GM23338 (cell line): ENCODE measurements around the gene GTF3C5. TPM values are rescaled to one million over a fixed set of nuclear protein-coding genes. Genes with fewer than 3 reads are reported as not detected.

ENCODE experiments used
- ATAC-seq: fragments of 200-7000 bp; cut with Tn5 transposase; 3 replicates; pipeline ENCODE4 v1.9.1; 2020
- DNase-seq: peaks from one replicate; pipeline ENCODE4 v3.0.0-alpha.2; 2015; ENCODE audit warnings: low spot score
- H2AFZ ChIP-seq: fragments of 200-600 bp; sonication (generic); 2 replicates; pipeline ENCODE4 v1.8.0; 2016; ENCODE audit warnings: antibody characterized with exemption, mild to moderate bottlenecking, moderate library complexity
- H3F3A ChIP-seq: fragments of 200-600 bp; sonication (generic); replicated peaks from 2 replicates; pipeline ENCODE4 v1.8.0; 2017; ENCODE audit warnings: antibody characterized with exemption, mixed run types, low read depth
- H3K27ac ChIP-seq: fragments of 200-600 bp; sonication (generic); 2 replicates; pipeline ENCODE4 v1.6.1; 2016; ENCODE audit warnings: low read depth
- H3K27me3 ChIP-seq: fragments of 200-600 bp; sonication (generic); 2 replicates; pipeline ENCODE4 v1.8.0; 2016; ENCODE audit warnings: mild to moderate bottlenecking, mixed run types, moderate library complexity; ENCODE audit not compliant: insufficient read depth
- H3K36me3 ChIP-seq: fragments of 200-600 bp; sonication (generic); 2 replicates; pipeline ENCODE4 v1.8.0; 2016; ENCODE audit warnings: mild to moderate bottlenecking; ENCODE audit not compliant: insufficient read depth
- H3K4me1 ChIP-seq: fragments of 200-600 bp; sonication (generic); 2 replicates; pipeline ENCODE4 v1.8.0; 2016; ENCODE audit warnings: mild to moderate bottlenecking, moderate library complexity; ENCODE audit not compliant: insufficient read depth
- H3K4me2 ChIP-seq: fragments of 200-600 bp; sonication (generic); 2 replicates; pipeline ENCODE4 v1.7.1; 2017; ENCODE audit warnings: mixed run types
- H3K4me3 ChIP-seq: fragments of 200-600 bp; sonication (generic); 2 replicates; pipeline ENCODE4 v1.6.1; 2016; ENCODE audit warnings: mixed run types
- H3K79me2 ChIP-seq: fragments of 200-600 bp; sonication (generic); replicated peaks from 2 replicates; pipeline ENCODE4 v1.8.0; 2017; ENCODE audit warnings: mild to moderate bottlenecking; ENCODE audit not compliant: insufficient read depth
- H3K9me2 ChIP-seq: fragments of 200-600 bp; sonication (generic); 2 replicates; pipeline ENCODE4 v1.8.0; 2017; ENCODE audit not compliant: insufficient read depth
- H4K20me1 ChIP-seq: fragments of 200-600 bp; sonication (generic); replicated peaks from 2 replicates; pipeline ENCODE4 v1.8.0; 2017; ENCODE audit warnings: mild to moderate bottlenecking; ENCODE audit not compliant: insufficient read depth
- H3K27ac Mint-ChIP-seq: 2 replicates; pipeline ENCODE4 v1.8.0; 2020; ENCODE audit warnings: inconsistent platforms, mild to moderate bottlenecking, moderate library complexity, mixed read lengths
- H3K27me3 Mint-ChIP-seq: 3 replicates; pipeline ENCODE4 v1.8.0; 2022; ENCODE audit warnings: low read depth, mild to moderate bottlenecking, moderate library complexity, mixed read lengths, inconsistent platforms; ENCODE audit not compliant: insufficient read depth, poor library complexity
- H3K36me3 Mint-ChIP-seq: 3 replicates; pipeline ENCODE4 v1.8.0; 2021; ENCODE audit warnings: low read depth, mild to moderate bottlenecking, inconsistent platforms, moderate library complexity, mixed read lengths
- H3K4me1 Mint-ChIP-seq: 3 replicates; pipeline ENCODE4 v1.8.0; 2020; ENCODE audit warnings: mild to moderate bottlenecking, inconsistent platforms, mixed read lengths
- H3K4me3 Mint-ChIP-seq: 3 replicates; pipeline ENCODE4 v1.8.0; 2021; ENCODE audit warnings: moderate library complexity, mild to moderate bottlenecking, inconsistent platforms, mixed read lengths
- H3K9me3 Mint-ChIP-seq: 3 replicates; pipeline ENCODE4 v1.8.0; 2020; ENCODE audit warnings: moderate library complexity, mild to moderate bottlenecking, inconsistent platforms, mixed read lengths
- CREB1 ChIP-seq: fragments of 250-450 bp; sonication (Bioruptor Pico); IDR thresholded peaks from 2 replicates; pipeline ENCODE4 v1.5.0; 2020; ENCODE audit warnings: low read depth, mild to moderate bottlenecking, moderate library complexity
- EZH2 ChIP-seq: fragments of 200-600 bp; sonication (generic); IDR thresholded peaks from one replicate; pipeline ENCODE4 v1.8.0; 2017; ENCODE audit warnings: antibody characterized with exemption, mild to moderate bottlenecking, low read depth; ENCODE audit not compliant: unreplicated experiment
- EZH2phosphoT487 ChIP-seq: fragments of 200-600 bp; sonication (generic); IDR thresholded peaks from one replicate; pipeline ENCODE4 v1.8.1; 2018; ENCODE audit warnings: antibody characterized with exemption; ENCODE audit not compliant: unreplicated experiment
- JUNB ChIP-seq: IDR thresholded peaks from one replicate; pipeline ENCODE4 v1.6.1; 2016; ENCODE audit warnings: antibody characterized with exemption; ENCODE audit not compliant: unreplicated experiment
- STAT1 ChIP-seq: IDR thresholded peaks from one replicate; pipeline ENCODE4 v1.6.1; 2016; ENCODE audit warnings: antibody characterized with exemption; ENCODE audit not compliant: unreplicated experiment
- ZNF114 ChIP-seq: fragments of 250-450 bp; sonication (Bioruptor Pico); IDR thresholded peaks from 2 replicates; pipeline ENCODE4 v1.5.0; 2020; ENCODE audit warnings: mild to moderate bottlenecking, moderate library complexity
- ZNF331 ChIP-seq: fragments of 250-450 bp; sonication (Bioruptor Pico); IDR thresholded peaks from 2 replicates; pipeline ENCODE4 v1.5.0; 2020; ENCODE audit warnings: low read depth, mild to moderate bottlenecking, moderate library complexity
- polyA plus RNA-seq: library from polyadenylated mRNA; unstranded; fragments of >200 nt; fragmentation: Nextera tagmentation; extraction: Ambion mirVana; gene quantifications from 2 replicates; pipeline ENCODE4 v1.2.1, GENCODE V29; 2016
- total RNA-seq: library from RNA; depleted of rRNA; stranded (reverse); fragments of >200 nt; shearing (Covaris generic); gene quantifications from 2 replicates; pipeline ENCODE4 v1.2.3, GENCODE V29; 2014
- TF ChIP-seq, protein P1 (sequence below): IDR thresholded peaks from 2 replicates; pipeline ENCODE4 v1.6.1; 2016; ENCODE audit warnings: antibody characterized with exemption
- TF ChIP-seq, protein P2 (sequence below): IDR thresholded peaks from one replicate; pipeline ENCODE4 v1.6.1; 2018; ENCODE audit warnings: antibody characterized with exemption; ENCODE audit not compliant: unreplicated experiment
- TF ChIP-seq, protein P3 (sequence below), 2 experiments: fragments of 200-600 bp in 1 of 2; sonication (generic) in 1 of 2; conservative IDR thresholded peaks; 2 replicates each; pipeline versions ENCODE4 v1.5.1 to v1.6.1; 2016 to 2017; ENCODE audit warnings: antibody characterized with exemption in 2 of 2, low read depth in 2 of 2, mild to moderate bottlenecking in 2 of 2, moderate library complexity in 1 of 2
- TF ChIP-seq, protein P4 (sequence below): fragments of 250-450 bp; sonication (Bioruptor Pico); IDR thresholded peaks from 2 replicates; pipeline ENCODE4 v1.5.0; 2020; ENCODE audit warnings: mild to moderate bottlenecking, moderate library complexity

GTF3C5 gene
- total and polyA plus RNA-seq, 2 experiments from 2014 or later: 46.0 to 78.8 TPM

DNA sequence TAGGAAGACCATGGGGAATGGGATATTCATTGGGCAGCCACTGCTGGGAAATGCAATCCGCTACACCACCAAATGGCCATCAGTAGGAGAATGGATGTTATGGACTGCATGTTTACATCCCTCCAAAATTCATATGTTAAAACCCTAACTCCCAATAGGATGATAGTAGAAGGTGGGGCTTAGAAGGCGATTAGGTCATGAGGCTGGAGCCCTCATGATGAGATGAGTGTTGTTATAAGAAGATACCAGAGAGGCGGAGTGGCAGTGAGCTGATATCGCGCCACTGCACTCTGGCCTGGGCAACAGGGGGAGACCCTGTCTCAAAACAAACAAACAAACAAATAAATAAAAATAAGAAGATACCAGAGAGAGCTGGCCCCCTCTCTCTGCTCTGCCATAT is 16.1 kb upstream of the GTF3C5 start:
- DNase-seq (no peak), ATAC-seq (no peak)
- no peaks in the 10 kb centered on the region for H3F3A ChIP-seq
- H3K36me3 ChIP-seq: no peaks in the 10 kb centered on the region
- no peak overlapping the region for H3K27ac ChIP-seq
- no peak overlapping the region for H2AFZ ChIP-seq
- H4K20me1 ChIP-seq: no peaks in the 10 kb centered on the region
- no peaks in the 10 kb centered on the region for H3K79me2 ChIP-seq
- Mint-ChIP-seq H3K27me3 (peaks cover 4% of the 10 kb centered on the region), H3K4me3 (no peak overlapping the region), H3K36me3 (no peaks in the 10 kb centered on the region), H3K27ac (no peak overlapping the region), H3K4me1 (no peaks in the 10 kb centered on the region), H3K9me3 (peaks cover 9% of the 10 kb centered on the region)
- 0 out of 2 replicates have a peak, but pooled peaks cover 3% of the 10 kb centered on the region for H3K9me2 ChIP-seq
- no peaks in the 10 kb centered on the region for H3K4me1 ChIP-seq
- TF ChIP-seq STAT1 (no peak), JUNB (no peak), EZH2phosphoT487 (no peak), EZH2 (no peak), ZNF114 (CRISPR knock-in tag) (no peak), CREB1 (CRISPR knock-in tag) (no peak), ZNF331 (CRISPR knock-in tag) (no peak)
- TF ChIP-seq, protein P1, sequence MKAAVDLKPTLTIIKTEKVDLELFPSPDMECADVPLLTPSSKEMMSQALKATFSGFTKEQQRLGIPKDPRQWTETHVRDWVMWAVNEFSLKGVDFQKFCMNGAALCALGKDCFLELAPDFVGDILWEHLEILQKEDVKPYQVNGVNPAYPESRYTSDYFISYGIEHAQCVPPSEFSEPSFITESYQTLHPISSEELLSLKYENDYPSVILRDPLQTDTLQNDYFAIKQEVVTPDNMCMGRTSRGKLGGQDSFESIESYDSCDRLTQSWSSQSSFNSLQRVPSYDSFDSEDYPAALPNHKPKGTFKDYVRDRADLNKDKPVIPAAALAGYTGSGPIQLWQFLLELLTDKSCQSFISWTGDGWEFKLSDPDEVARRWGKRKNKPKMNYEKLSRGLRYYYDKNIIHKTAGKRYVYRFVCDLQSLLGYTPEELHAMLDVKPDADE: no peak
- TF ChIP-seq, protein P2, sequence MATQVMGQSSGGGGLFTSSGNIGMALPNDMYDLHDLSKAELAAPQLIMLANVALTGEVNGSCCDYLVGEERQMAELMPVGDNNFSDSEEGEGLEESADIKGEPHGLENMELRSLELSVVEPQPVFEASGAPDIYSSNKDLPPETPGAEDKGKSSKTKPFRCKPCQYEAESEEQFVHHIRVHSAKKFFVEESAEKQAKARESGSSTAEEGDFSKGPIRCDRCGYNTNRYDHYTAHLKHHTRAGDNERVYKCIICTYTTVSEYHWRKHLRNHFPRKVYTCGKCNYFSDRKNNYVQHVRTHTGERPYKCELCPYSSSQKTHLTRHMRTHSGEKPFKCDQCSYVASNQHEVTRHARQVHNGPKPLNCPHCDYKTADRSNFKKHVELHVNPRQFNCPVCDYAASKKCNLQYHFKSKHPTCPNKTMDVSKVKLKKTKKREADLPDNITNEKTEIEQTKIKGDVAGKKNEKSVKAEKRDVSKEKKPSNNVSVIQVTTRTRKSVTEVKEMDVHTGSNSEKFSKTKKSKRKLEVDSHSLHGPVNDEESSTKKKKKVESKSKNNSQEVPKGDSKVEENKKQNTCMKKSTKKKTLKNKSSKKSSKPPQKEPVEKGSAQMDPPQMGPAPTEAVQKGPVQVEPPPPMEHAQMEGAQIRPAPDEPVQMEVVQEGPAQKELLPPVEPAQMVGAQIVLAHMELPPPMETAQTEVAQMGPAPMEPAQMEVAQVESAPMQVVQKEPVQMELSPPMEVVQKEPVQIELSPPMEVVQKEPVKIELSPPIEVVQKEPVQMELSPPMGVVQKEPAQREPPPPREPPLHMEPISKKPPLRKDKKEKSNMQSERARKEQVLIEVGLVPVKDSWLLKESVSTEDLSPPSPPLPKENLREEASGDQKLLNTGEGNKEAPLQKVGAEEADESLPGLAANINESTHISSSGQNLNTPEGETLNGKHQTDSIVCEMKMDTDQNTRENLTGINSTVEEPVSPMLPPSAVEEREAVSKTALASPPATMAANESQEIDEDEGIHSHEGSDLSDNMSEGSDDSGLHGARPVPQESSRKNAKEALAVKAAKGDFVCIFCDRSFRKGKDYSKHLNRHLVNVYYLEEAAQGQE: no peak
- TF ChIP-seq, protein P3, sequence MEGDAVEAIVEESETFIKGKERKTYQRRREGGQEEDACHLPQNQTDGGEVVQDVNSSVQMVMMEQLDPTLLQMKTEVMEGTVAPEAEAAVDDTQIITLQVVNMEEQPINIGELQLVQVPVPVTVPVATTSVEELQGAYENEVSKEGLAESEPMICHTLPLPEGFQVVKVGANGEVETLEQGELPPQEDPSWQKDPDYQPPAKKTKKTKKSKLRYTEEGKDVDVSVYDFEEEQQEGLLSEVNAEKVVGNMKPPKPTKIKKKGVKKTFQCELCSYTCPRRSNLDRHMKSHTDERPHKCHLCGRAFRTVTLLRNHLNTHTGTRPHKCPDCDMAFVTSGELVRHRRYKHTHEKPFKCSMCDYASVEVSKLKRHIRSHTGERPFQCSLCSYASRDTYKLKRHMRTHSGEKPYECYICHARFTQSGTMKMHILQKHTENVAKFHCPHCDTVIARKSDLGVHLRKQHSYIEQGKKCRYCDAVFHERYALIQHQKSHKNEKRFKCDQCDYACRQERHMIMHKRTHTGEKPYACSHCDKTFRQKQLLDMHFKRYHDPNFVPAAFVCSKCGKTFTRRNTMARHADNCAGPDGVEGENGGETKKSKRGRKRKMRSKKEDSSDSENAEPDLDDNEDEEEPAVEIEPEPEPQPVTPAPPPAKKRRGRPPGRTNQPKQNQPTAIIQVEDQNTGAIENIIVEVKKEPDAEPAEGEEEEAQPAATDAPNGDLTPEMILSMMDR (conservative IDR thresholded peaks at IDR 0.05; ENCODE audit: low read depth in 2 of 2): no peak
- TF ChIP-seq, protein P4, sequence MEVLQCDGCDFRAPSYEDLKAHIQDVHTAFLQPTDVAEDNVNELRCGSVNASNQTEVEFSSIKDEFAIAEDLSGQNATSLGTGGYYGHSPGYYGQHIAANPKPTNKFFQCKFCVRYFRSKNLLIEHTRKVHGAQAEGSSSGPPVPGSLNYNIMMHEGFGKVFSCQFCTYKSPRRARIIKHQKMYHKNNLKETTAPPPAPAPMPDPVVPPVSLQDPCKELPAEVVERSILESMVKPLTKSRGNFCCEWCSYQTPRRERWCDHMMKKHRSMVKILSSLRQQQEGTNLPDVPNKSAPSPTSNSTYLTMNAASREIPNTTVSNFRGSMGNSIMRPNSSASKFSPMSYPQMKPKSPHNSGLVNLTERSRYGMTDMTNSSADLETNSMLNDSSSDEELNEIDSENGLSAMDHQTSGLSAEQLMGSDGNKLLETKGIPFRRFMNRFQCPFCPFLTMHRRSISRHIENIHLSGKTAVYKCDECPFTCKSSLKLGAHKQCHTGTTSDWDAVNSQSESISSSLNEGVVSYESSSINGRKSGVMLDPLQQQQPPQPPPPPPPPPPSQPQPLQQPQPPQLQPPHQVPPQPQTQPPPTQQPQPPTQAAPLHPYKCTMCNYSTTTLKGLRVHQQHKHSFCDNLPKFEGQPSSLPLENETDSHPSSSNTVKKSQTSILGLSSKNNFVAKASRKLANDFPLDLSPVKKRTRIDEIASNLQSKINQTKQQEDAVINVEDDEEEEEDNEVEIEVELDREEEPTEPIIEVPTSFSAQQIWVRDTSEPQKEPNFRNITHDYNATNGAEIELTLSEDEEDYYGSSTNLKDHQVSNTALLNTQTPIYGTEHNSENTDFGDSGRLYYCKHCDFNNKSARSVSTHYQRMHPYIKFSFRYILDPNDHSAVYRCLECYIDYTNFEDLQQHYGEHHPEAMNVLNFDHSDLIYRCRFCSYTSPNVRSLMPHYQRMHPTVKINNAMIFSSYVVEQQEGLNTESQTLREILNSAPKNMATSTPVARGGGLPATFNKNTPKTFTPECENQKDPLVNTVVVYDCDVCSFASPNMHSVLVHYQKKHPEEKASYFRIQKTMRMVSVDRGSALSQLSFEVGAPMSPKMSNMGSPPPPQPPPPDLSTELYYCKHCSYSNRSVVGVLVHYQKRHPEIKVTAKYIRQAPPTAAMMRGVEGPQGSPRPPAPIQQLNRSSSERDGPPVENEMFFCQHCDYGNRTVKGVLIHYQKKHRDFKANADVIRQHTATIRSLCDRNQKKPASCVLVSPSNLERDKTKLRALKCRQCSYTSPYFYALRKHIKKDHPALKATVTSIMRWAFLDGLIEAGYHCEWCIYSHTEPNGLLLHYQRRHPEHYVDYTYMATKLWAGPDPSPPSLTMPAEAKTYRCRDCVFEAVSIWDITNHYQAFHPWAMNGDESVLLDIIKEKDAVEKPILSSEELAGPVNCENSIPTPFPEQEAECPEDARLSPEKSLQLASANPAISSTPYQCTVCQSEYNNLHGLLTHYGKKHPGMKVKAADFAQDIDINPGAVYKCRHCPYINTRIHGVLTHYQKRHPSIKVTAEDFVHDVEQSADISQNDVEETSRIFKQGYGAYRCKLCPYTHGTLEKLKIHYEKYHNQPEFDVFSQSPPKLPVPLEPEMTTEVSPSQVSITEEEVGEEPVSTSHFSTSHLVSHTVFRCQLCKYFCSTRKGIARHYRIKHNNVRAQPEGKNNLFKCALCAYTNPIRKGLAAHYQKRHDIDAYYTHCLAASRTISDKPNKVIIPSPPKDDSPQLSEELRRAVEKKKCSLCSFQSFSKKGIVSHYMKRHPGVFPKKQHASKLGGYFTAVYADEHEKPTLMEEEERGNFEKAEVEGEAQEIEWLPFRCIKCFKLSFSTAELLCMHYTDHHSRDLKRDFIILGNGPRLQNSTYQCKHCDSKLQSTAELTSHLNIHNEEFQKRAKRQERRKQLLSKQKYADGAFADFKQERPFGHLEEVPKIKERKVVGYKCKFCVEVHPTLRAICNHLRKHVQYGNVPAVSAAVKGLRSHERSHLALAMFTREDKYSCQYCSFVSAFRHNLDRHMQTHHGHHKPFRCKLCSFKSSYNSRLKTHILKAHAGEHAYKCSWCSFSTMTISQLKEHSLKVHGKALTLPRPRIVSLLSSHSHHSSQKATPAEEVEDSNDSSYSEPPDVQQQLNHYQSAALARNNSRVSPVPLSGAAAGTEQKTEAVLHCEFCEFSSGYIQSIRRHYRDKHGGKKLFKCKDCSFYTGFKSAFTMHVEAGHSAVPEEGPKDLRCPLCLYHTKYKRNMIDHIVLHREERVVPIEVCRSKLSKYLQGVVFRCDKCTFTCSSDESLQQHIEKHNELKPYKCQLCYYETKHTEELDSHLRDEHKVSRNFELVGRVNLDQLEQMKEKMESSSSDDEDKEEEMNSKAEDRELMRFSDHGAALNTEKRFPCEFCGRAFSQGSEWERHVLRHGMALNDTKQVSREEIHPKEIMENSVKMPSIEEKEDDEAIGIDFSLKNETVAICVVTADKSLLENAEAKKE (CRISPR knock-in tag): no peak
- H3K4me3 ChIP-seq: no peak overlapping the region
- H3K27me3 ChIP-seq: 0 out of 2 replicates have a peak, but pooled peaks cover 4% of the 10 kb centered on the region
- no peak overlapping the region for H3K4me2 ChIP-seq
